Endothelial cell of umbilical vein (primary cell): Measurements from ENCODE around the gene RANGAP1. TPM values are rescaled to one million over a fixed set of nuclear protein-coding genes. Genes with fewer than 3 reads are reported as not detected.

Source experiments
- BruUV-seq: library from RNA; stranded (reverse); fragments of 400-500 nt; replicated peaks from 2 replicates; lab custom pipeline; 2021; lab: Mats Ljungman, UMichigan
- CTCF ChIA-PET: fragments of 300-600, 350-600 bp; sonication (Branson Sonifier 250); formaldehyde crosslinking; loops from one replicate; lab custom pipeline; 2021; ENCODE audit warnings: antibody characterized with exemption, inconsistent platforms; lab: Charles Lee
- POLR2A ChIA-PET: fragments of 300-600, 350-600 bp; sonication (Branson Sonifier 250); formaldehyde crosslinking; loops from one replicate; lab custom pipeline; 2021; ENCODE audit warnings: antibody characterized with exemption, inconsistent platforms; lab: Charles Lee
- DNase-seq: peaks from one replicate; pipeline ENCODE4 v3.0.0-alpha.2; 2011; ENCODE audit warnings: low read depth, low spot score
- FAIRE-seq: peaks from 2 replicates; lab custom pipeline; 2011; peaks lifted over from hg19 to GRCh38; lab: Jason Lieb, UNC
- H2AFZ ChIP-seq: 2 replicates; pipeline ENCODE4 v1.6.0; 2012; ENCODE audit warnings: low read depth, low read length, control low read depth, inconsistent platforms
- H3K27ac ChIP-seq: 2 replicates; pipeline ENCODE4 v1.5.1; 2011; ENCODE audit warnings: low read depth, mild to moderate bottlenecking, control low read depth, low read length, moderate library complexity; ENCODE audit not compliant: insufficient read depth
- H3K27me3 ChIP-seq, 2 experiments: 2 replicates each; pipeline versions ENCODE4 v1.6.0 to v1.6.1; 2011; ENCODE audit warnings: low read length in 2 of 2, mixed read lengths in 1 of 2; ENCODE audit not compliant: control insufficient read depth in 2 of 2, insufficient read depth in 2 of 2
- H3K36me3 ChIP-seq, 2 experiments: 2 replicates in 1 of 2; 3 replicates in 1 of 2; pipeline ENCODE4 v1.5.1; 2011; ENCODE audit warnings: low read length in 2 of 2, mild to moderate bottlenecking in 1 of 2, moderate library complexity in 1 of 2; ENCODE audit not compliant: control insufficient read depth in 2 of 2, insufficient read depth in 2 of 2; ENCODE audit errors: extremely low read depth in 1 of 2
- H3K4me1 ChIP-seq: 3 replicates; pipeline ENCODE4 v1.5.1; 2011; ENCODE audit warnings: mild to moderate bottlenecking, low read length; ENCODE audit not compliant: control insufficient read depth, insufficient read depth; ENCODE audit errors: extremely low read depth
- H3K4me2 ChIP-seq: 2 replicates; pipeline ENCODE4 v1.6.1; 2011; ENCODE audit warnings: low read length, control low read depth, mixed read lengths; ENCODE audit not compliant: insufficient read depth
- H3K4me3 ChIP-seq, 3 experiments: fragments of 200-600 bp in 1 of 3; sonication (generic), shearing (Covaris generic) in 1 of 3; replicated peaks in 1 of 3; 2 replicates each; pipeline ENCODE4 v1.5.1; 2011 to 2016; ENCODE audit warnings: control low read depth in 3 of 3, low read length in 3 of 3, mild to moderate bottlenecking in 2 of 3, inconsistent platforms in 1 of 3, low read depth in 1 of 3, moderate library complexity in 1 of 3; ENCODE audit not compliant: insufficient read depth in 1 of 3
- H3K79me2 ChIP-seq: 2 replicates; pipeline ENCODE4 v1.6.0; 2012; ENCODE audit warnings: low read length, inconsistent platforms; ENCODE audit not compliant: control insufficient read depth, insufficient read depth
- H3K9ac ChIP-seq: replicated peaks from 2 replicates; pipeline ENCODE3; 2011; ENCODE audit warnings: low read length, control low read depth; ENCODE audit not compliant: insufficient read depth; ENCODE audit errors: extremely low read depth
- H3K9me1 ChIP-seq: replicated peaks from 3 replicates; pipeline ENCODE4 v1.6.0; 2011; ENCODE audit warnings: mild to moderate bottlenecking, low read length; ENCODE audit not compliant: control insufficient read depth, insufficient read depth; ENCODE audit errors: extremely low read depth
- H3K9me3 ChIP-seq: replicated peaks from 2 replicates; pipeline ENCODE4 v1.5.1; 2012; ENCODE audit warnings: low read length, inconsistent platforms; ENCODE audit not compliant: control insufficient read depth, insufficient read depth
- H4K20me1 ChIP-seq: replicated peaks from 2 replicates; pipeline ENCODE3; 2011; ENCODE audit warnings: mild to moderate bottlenecking, low read length; ENCODE audit not compliant: control insufficient read depth, insufficient read depth; ENCODE audit errors: extremely low read depth
- EZH2 ChIP-seq: IDR thresholded peaks from 2 replicates; pipeline ENCODE4 v1.6.1; 2012; ENCODE audit warnings: borderline replicate concordance, low read depth, mild to moderate bottlenecking, moderate library complexity, low read length, inconsistent platforms; ENCODE audit not compliant: severe bottlenecking
- FOS ChIP-seq: IDR thresholded peaks from 2 replicates; pipeline ENCODE4 v1.6.1; 2011; ENCODE audit warnings: mild to moderate bottlenecking, low read length, moderate library complexity, borderline replicate concordance; ENCODE audit not compliant: insufficient read depth
- GATA2 ChIP-seq: IDR thresholded peaks from 2 replicates; pipeline ENCODE4 v1.7.0; 2011; ENCODE audit warnings: low read depth, mild to moderate bottlenecking, moderate library complexity, mixed read lengths, low read length; ENCODE audit not compliant: insufficient read length, insufficient read depth
- JUN ChIP-seq: IDR thresholded peaks from 2 replicates; pipeline ENCODE4 v1.6.1; 2011; ENCODE audit warnings: borderline replicate concordance, low read depth; ENCODE audit not compliant: insufficient read length, insufficient read depth
- MAX ChIP-seq: IDR thresholded peaks from 2 replicates; pipeline ENCODE4 v1.6.1; 2011; ENCODE audit not compliant: insufficient read depth, insufficient read length
- MYC ChIP-seq: IDR thresholded peaks from one replicate; pipeline ENCODE4 v1.6.1; 2011; ENCODE audit warnings: mild to moderate bottlenecking, low read depth, low read length
- POLR2A ChIP-seq: IDR thresholded peaks from 2 replicates; pipeline ENCODE4 v1.6.1; 2012; ENCODE audit warnings: low read depth, mild to moderate bottlenecking, control low read depth, low read length
- POLR2AphosphoS5 ChIP-seq: IDR thresholded peaks from 2 replicates; pipeline ENCODE4 v1.6.1; 2012; ENCODE audit warnings: low read depth, mild to moderate bottlenecking, control low read depth, low read length, moderate library complexity; ENCODE audit not compliant: insufficient read depth
- dilution Hi-C: fragments of 300-500 bp; cut with MboI; formaldehyde crosslinking; loops from one replicate; pipeline ENCODE4 v1.15.0; 2019; ENCODE audit warnings: low sequenced_read_pairs; ENCODE audit not compliant: extremely low pct_ligation_motif_present
- intact Hi-C: fragments of 100-400 bp; cut with micrococcal nuclease; formaldehyde crosslinking; loops from one replicate; pipeline ENCODE4 v1.10.0; 2022
- polyA plus RNA-seq, 4 experiments: library from polyadenylated mRNA; depleted of rRNA in 3 of 4; stranded (reverse) in 3 of 4; unstranded in 1 of 4; fragments of >200 nt; gene quantifications; 2 replicates each; pipeline versions ENCODE4 v1.2.1 to v1.2.3, GENCODE V29; 2011 to 2012; ENCODE audit warnings: missing spikeins in 1 of 4
- total RNA-seq: library from RNA; stranded (reverse); gene quantifications from 2 replicates; pipeline ENCODE4 v1.2.3, GENCODE V29; 2021

RANGAP1 gene
- total and polyA plus RNA-seq, 2 donors (not counting 3 experiments of a cell fraction or from before 2014, with no cell fraction given): 169 to 182 TPM

GRCh38 chr22:41286639-41287091 is 678 bp upstream of the RANGAP1 start:
- intact Hi-C loops: loop anchor here (1.0 to 5.0 kb wide), 4 partner anchors 15 to 104 kb away; partner anchors contain the start of genes TEF and ZC3H7B
- no peaks in the 10 kb centered on the region for H3K27me3 ChIP-seq
- peak overlapping the region in 2 of 3 experiments; percentile 33 to 51 for H3K4me3 ChIP-seq
- ChIA-PET CTCF (interaction anchor here (0.7 to 5.9 kb wide), 6 partner anchors 16 to 364 kb away, joined by 3 to 53 read pairs (median 4); partner anchors contain the start of genes POLR3H and ZC3H7B), POLR2A (no interaction called here)
- FAIRE-seq (no peak), DNase-seq (no peak)
- no peaks in the 10 kb centered on the region for H3K9me1 ChIP-seq
- peak overlapping the region; percentile 57 for H3K27ac ChIP-seq
- H3K4me1 ChIP-seq: peaks cover 60% of the 10 kb centered on the region
- peaks cover 38% of the 10 kb centered on the region for H3K79me2 ChIP-seq
- dilution Hi-C loops: no loop called here
- H3K36me3 ChIP-seq: peaks cover 0 to 4% of the 10 kb centered on the region in 2 experiments
- H3K9me3 ChIP-seq: no peaks in the 10 kb centered on the region
- H3K4me2 ChIP-seq: peak overlapping the region; percentile 53
- H2AFZ ChIP-seq: no peak overlapping the region
- no peaks in the 10 kb centered on the region for H4K20me1 ChIP-seq
- peak overlapping the region; percentile 46 for H3K9ac ChIP-seq
- TSS peak; percentile 14 for BruUV-seq
- TF ChIP-seq JUN: peak; percentile 13
- peak; percentile 40 for TF ChIP-seq POLR2AphosphoS5
- TF ChIP-seq MAX: no peak
- TF ChIP-seq GATA2: peak; percentile 12

- H3K36me3 ChIP-seq: peaks cover 5 to 6% of the 10 kb centered on the region in 2 experiments
- peak overlapping the region; percentile 51 to 88 (median 55) for H3K4me3 ChIP-seq
- TF ChIP-seq POLR2AphosphoS5: peak; percentile 73
- no peak for TF ChIP-seq MYC
- peak; percentile 49 for TF ChIP-seq POLR2A
- no peak for TF ChIP-seq EZH2
- peak; percentile 27 for TF ChIP-seq JUN
- TF ChIP-seq FOS: peak; percentile 80
- CTCF ChIA-PET: interaction anchor here (1.0 to 5.9 kb wide), 3 partner anchors 17 to 55 kb away, joined by 4 to 53 read pairs (median 5); partner anchors contain the start of gene ZC3H7B
- intact Hi-C loops: loop anchor here (5.0 kb wide), 3 partner anchors 82 to 103 kb away; partner anchors contain the start of gene TEF
- peak overlapping the region; percentile 71 for H3K27ac ChIP-seq
- FAIRE-seq (peak; percentile 50), DNase-seq (peak; percentile 78)
- no peak overlapping the region for H2AFZ ChIP-seq
- H3K4me1 ChIP-seq: peaks cover 51% of the 10 kb centered on the region
- H3K9me1 ChIP-seq: no peaks in the 10 kb centered on the region
- peak overlapping the region; percentile 78 for H3K9ac ChIP-seq
- dilution Hi-C loops: no loop called here
- H3K27me3 ChIP-seq: no peaks in the 10 kb centered on the region
- no peaks in the 10 kb centered on the region for H3K9me3 ChIP-seq
- POLR2A ChIA-PET: no interaction called here
- H3K79me2 ChIP-seq: peaks cover 50% of the 10 kb centered on the region
- no peaks in the 10 kb centered on the region for H4K20me1 ChIP-seq
- H3K4me2 ChIP-seq: peak overlapping the region; percentile 86
- BruUV-seq: no TSS peak
These were observed 557 bp downstream of the RANGAP1 start for GRCh38 chr22:41285441-41285819.
